Measurements from ENCODE around the gene MPP4. TPM values are rescaled to one million over a fixed set of nuclear protein-coding genes. Genes with fewer than 3 reads are reported as not detected.

MPP4 gene
- total RNA-seq, 1 donor from 2014 or later = 2.9 TPM

GRCh38 chr2:201621293-201621999 lies 77.0 kb downstream of the MPP4 start:
- Mint-ChIP-seq H3K4me3 (ENCODE audit: unreplicated experiment) (no peak overlapping the region), H3K27me3 (ENCODE audit: low read depth, unreplicated experiment) (peaks cover 3% of the 10 kb centered on the region), H3K27ac (ENCODE audit: unreplicated experiment) (no peak overlapping the region), H3K9me3 (ENCODE audit: unreplicated experiment) (peaks cover 2% of the 10 kb centered on the region), H3K36me3 (ENCODE audit: low read depth, unreplicated experiment) (peaks cover 7% of the 10 kb centered on the region), H3K4me1 (ENCODE audit: low read depth, unreplicated experiment) (peaks cover 3% of the 10 kb centered on the region)
- FAIRE-seq (no peak), DNase-seq (ENCODE audit: low read depth) (no peak)
- no peak overlapping the region for H3K4me3 ChIP-seq (ENCODE audit: insufficient read depth, low read depth, low read length)
- H3K4me1 ChIP-seq (ENCODE audit: insufficient read depth, low read length) = peaks cover 12% of the 10 kb centered on the region
- no peak overlapping the region for H2AFZ ChIP-seq (ENCODE audit: low read depth, low read length)
- peak overlapping the region; percentile 22 for H3K4me2 ChIP-seq (ENCODE audit: low read length)
- no peaks in the 10 kb centered on the region for H3K27me3 ChIP-seq (ENCODE audit: insufficient read depth, low read length)
- H3K9me3 ChIP-seq (ENCODE audit: insufficient read depth, low read depth, low read length) = no peaks in the 10 kb centered on the region
- no peaks in the 10 kb centered on the region for H3K79me2 ChIP-seq (ENCODE audit: insufficient read depth, low read length)
- no peak overlapping the region for H3K9ac ChIP-seq (ENCODE audit: low read length)
- H3K36me3 ChIP-seq (ENCODE audit: insufficient read depth, low read length) = peaks cover 24% of the 10 kb centered on the region
- no peaks in the 10 kb centered on the region for H4K20me1 ChIP-seq (ENCODE audit: insufficient read depth, low read length)
- no peak overlapping the region for H3K27ac ChIP-seq (ENCODE audit: low read depth, low read length)
- TF ChIP-seq, protein P1, sequence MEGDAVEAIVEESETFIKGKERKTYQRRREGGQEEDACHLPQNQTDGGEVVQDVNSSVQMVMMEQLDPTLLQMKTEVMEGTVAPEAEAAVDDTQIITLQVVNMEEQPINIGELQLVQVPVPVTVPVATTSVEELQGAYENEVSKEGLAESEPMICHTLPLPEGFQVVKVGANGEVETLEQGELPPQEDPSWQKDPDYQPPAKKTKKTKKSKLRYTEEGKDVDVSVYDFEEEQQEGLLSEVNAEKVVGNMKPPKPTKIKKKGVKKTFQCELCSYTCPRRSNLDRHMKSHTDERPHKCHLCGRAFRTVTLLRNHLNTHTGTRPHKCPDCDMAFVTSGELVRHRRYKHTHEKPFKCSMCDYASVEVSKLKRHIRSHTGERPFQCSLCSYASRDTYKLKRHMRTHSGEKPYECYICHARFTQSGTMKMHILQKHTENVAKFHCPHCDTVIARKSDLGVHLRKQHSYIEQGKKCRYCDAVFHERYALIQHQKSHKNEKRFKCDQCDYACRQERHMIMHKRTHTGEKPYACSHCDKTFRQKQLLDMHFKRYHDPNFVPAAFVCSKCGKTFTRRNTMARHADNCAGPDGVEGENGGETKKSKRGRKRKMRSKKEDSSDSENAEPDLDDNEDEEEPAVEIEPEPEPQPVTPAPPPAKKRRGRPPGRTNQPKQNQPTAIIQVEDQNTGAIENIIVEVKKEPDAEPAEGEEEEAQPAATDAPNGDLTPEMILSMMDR (IDR thresholded peaks at IDR 0.05; ENCODE audit: insufficient read depth, low read depth, low read length) = no peak
- TF ChIP-seq EZH2 (IDR thresholded peaks at IDR 0.05; ENCODE audit: insufficient read depth, low read length) = no peak

- Histone ChIP-seq H3K36me3 (ENCODE audit: insufficient read depth, low read length) (peaks cover 7% of the 10 kb centered on the region), H3K27me3 (ENCODE audit: insufficient read depth, low read length) (no peaks in the 10 kb centered on the region), H3K9ac (ENCODE audit: low read length) (no peak overlapping the region), H3K4me2 (ENCODE audit: low read length) (peak overlapping the region; percentile 52), H4K20me1 (ENCODE audit: insufficient read depth, low read length) (no peaks in the 10 kb centered on the region), H2AFZ (ENCODE audit: low read depth, low read length) (peak overlapping the region; percentile 45), H3K4me1 (ENCODE audit: insufficient read depth, low read length) (peaks cover 12% of the 10 kb centered on the region), H3K79me2 (ENCODE audit: insufficient read depth, low read length) (no peaks in the 10 kb centered on the region), H3K27ac (ENCODE audit: low read depth, low read length) (no peak overlapping the region), H3K4me3 (ENCODE audit: insufficient read depth, low read depth, low read length) (peak overlapping the region; percentile 3), H3K9me3 (ENCODE audit: insufficient read depth, low read depth, low read length) (no peaks in the 10 kb centered on the region)
- H3K9me3 Mint-ChIP-seq (ENCODE audit: unreplicated experiment) = peaks cover 5% of the 10 kb centered on the region
- FAIRE-seq = no peak
- H3K27me3 Mint-ChIP-seq (ENCODE audit: low read depth, unreplicated experiment) = peaks cover 14% of the 10 kb centered on the region
- no peak overlapping the region for H3K27ac Mint-ChIP-seq (ENCODE audit: unreplicated experiment)
- TF ChIP-seq, protein P1 (IDR thresholded peaks at IDR 0.05; ENCODE audit: insufficient read depth, low read depth, low read length) = no peak
- TF ChIP-seq EZH2 (IDR thresholded peaks at IDR 0.05; ENCODE audit: insufficient read depth, low read length) = no peak
- H3K36me3 Mint-ChIP-seq (ENCODE audit: low read depth, unreplicated experiment) = peaks cover 6% of the 10 kb centered on the region
- DNase-seq (ENCODE audit: low read depth) = peak; percentile 39
- no peak overlapping the region for H3K4me3 Mint-ChIP-seq (ENCODE audit: unreplicated experiment)
- peaks cover 3% of the 10 kb centered on the region for H3K4me1 Mint-ChIP-seq (ENCODE audit: low read depth, unreplicated experiment)
Observed at GRCh38 chr2:201618744-201619662, 79.4 kb downstream of the MPP4 start.

Data from astrocyte (in vitro differentiated cells and primary cell).